ENCODE measurements around the gene CBR3.
"Not testable (repeated sequence)": the region's sequence is repeated elsewhere in the genome, so short reads cannot be mapped to it uniquely, and the experiment has no call there.

Gene CBR3

DNA sequence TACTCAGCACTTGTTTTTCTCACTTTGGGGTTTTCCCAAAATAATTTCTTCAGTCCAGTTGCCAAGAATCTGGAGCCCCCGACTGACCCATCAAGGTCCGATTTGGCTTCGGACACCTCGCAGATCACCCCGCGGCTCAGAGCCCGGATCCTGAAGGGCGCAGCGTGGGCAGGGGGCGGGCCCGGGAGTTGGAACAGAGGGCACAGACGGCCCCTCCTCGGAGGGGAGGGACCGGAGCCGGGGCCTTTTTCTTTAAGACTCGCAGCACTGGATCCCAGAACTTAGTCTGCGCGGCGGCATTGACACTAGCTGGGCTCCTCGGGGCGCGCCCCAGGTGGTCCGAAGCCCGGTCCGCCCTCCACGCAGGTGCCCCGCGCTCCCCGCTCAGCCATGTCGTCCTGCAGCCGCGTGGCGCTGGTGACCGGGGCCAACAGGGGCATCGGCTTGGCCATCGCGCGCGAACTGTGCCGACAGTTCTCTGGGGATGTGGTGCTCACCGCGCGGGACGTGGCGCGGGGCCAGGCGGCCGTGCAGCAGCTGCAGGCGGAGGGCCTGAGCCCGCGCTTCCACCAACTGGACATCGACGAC is at the start of gene CBR3:
CBR3 (plus strand) TSS at position 277 of the 588 bp plus-strand sequence; CDS start at position 391, 114 bp downstream.
- DNase-seq: peak in 8 of 14 donors; percentile 22 to 68 (median 36)

DNA sequence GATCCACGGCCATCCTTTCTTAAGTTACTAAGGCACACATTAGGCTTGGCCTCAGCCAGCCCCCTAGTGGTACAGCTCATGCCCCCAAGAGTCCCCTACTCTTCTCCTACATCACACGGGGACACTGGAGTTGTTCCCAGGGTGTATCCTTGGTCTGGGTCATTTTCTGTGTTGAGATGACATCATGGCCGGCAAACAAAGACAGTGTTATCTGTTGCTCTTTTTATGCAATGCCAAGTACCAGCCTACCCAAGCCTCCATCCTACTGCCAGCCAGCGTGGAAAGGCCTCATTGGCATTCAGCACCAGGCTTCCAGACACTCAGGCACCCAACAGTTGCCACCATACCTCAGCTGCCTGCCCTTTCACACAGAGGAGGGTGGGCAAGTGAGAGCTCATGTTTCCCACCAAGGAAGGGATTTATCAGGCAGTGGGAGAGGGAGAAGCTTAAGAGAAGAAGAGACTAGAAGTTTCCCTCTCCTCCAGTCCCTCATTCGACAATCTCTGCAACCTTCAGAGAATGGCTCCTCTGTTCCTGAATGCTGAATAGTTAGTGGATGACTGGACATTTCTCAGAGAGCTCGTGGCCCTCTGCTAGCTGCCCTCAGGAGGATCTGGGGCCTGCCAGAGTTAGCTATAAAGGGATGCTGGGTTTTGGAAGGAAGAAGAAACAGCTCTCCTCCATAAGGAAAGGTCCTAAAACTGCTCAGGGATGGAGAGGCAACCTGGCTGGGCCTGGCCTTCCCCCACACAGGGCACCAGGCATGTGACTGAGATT is 47.3 kb upstream of the CBR3 start:
- peak in 13 of 14 donors; percentile 10 to 88 (median 81) for DNase-seq

DNA sequence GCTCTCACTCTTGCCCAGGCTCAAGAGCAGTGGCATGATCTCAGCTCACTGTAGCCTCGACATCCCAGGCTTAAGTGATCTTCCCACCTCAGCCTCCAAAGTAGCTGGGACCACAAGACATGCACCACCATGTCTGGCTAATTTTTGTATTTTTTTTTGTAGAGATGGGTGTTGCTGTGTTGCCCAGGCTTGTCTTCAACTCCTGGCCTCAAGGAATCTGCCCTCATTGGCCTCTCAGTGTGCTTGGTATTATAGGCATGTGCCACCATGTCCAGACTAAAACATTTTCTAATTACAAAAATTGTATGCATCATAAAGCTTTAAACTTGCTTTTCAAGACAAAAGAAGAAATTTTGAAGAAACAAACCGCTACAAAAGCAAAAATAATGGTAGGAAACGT is 44.9 kb upstream of the CBR3 start:
- no peak for DNase-seq

DNA sequence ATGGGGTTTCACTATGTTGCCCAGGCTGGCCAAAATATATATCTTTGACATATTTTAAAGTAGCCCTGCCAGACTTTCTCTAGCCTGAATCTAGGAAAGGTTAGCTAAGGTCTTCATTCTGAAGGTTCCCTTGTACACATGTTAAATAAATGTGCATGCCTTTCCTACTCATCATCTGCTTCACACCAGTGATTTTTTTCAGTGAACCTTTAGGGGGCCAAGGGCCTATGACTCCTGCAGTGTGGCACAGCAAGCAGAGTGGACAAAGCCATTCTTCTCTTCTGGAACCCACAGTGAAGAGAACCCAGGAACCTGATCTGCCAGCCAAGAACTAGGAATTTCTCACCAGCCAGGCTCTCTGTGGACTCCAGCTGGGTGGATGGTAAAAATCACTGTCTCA is 42.2 kb upstream of the CBR3 start:
- no peak for DNase-seq

DNA sequence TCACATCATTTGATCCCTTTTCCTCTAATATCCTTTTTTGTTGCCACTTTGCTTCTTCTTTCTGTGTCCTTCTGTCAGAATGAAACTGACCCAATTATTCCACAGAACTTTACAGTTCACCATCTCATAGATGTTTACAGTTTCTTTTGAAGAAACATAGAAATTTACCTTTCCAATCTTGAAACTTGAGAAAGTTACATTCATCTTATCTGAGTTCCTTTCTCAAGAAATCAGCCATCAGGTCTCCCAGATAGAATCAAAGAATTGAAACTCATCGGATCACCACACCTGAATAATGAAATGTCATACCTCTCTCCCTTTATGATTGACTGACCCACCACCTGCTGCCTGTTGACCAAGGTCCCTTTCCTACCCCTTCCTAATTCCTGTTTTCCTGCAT is 41.4 kb upstream of the CBR3 start:
- no peak for DNase-seq

DNA sequence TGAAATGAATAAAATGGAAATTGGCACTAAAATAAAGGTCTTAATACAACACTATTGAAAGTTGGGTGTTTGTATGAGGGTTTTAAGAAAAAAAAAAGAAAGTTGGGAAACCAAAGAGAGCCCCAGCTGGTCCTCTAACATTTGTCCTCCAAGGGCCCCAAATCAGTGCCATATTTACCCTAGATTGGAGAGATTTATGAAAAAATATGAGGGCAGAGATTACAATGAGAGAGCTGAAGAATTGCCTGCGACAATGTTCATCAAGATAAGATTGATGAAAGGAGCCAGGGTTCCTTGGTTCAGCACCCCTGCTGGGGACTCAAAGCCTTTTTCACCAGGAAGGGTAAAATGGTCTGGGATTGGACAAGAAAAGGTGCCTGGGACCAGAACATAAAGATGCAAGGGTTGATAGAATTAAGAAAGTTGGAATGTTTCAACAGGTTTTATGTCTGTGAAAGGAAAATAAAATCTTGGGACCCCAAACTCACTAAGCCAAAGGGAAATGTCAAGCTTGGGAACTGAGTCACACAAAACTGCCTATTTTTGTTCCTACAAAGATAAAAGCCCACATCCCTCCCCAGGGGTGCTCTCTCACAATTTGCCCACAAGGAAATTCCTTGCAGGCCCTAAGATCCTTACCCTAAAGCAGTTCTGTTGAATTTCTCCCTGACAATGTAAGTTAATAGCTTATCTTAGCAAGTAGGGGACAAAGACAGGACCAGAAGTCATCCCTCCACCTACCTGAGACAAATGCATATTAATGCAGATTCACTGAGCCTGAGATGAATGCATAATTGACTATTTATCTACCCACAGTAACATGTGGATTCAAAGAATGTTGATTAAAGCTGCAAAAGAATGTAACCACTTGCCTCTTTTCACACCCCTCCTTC is 38.2 kb upstream of the CBR3 start:
- no peak for DNase-seq

DNA sequence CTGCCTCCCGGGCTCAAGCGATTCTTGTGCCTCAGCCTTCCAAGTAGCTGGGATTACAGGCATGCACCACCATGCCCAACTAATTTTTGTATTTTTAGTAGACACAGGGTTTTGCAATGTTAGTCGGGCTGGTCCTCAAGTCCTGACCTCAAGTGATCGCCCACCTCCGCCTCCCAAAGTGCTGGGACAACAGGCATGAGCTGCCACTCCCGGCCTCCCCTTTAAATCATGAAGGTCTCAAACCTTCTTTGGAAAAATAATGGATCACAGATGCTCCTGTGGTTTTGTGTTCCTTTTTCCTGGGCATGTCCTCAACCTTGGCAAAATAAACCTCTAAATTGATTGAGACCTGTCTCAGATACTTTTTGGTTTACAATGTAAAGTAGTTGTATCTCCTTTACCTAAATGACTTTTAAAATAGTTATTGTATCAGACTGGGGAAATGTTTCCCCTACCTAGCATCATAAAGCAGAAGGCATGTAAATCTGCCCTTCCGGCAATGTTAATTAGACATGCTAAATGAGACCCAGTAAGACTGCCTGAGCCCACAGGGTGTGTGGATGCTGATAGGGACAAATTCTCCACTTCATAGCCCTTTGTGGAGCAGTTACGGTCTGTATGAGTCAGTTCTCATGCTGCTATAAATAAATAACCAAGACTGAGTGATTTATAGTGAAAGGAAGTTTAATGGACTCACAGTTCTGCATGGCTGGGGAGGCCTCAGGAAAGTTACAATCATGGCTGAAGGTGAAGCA is 37.3 kb upstream of the CBR3 start:
- no peak for DNase-seq

DNA sequence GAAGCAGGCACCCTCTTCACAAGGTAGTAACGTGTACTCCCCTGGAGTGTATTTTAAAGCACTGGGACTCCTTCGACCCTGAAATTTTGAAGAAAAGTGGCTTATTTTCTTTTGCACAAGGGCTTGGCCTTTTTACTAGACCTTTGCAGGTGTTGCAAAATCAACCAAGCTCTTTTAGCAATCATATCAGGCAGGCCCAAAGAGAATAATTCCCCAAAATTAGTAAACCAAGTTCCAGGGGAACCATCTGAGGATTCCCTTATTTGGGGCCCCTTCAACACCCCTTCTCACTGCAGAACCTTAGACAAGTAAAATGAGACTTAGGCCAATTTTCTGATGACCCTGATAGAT is 36.7 kb upstream of the CBR3 start:
- DNase-seq: no peak

DNA sequence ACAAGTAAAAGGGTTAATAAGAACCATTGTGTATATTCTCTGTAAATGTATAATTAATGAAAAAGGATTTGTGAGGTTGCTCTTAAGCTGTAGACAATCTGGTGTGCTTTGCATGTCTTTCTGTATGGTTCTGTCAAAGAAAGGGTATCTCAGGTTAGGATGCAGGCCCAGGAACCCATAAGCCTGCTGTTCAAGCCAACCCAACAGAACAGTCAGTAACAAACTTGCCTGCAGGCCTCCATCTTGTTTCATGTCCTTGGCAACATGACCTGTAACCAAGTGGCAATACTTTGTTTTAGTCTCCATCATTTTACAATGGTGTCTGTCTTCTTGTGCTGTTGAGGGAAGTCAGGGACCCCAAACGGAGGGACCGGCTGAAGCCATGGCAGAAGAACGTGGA is 35.9 kb upstream of the CBR3 start:
- DNase-seq: no peak

DNA sequence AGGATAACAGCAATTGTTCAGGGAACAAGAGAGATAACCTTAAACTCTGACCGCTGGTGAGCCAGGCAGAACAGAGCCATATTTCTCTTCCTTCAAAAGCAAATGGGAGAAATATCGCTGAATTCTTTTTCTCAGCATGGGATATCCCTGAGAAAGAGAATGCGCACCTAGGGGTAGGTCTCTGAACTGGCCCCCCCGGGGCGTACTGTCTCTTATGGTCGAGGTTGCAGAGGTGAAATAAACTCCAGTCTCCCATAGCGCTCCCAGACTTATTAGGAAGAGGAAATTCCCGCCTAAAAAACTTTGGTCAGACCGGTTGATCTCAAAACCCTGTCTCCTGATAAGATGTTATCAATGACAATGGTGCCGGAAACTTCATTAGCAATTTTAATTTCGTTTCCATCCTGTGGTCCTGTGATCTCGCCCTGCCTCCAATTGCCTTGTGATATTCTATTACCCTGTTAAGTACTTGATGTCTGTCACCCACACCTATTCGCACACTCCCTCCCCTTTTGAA is 35.1 kb upstream of the CBR3 start:
- not testable (repeated sequence) for DNase-seq

DNA sequence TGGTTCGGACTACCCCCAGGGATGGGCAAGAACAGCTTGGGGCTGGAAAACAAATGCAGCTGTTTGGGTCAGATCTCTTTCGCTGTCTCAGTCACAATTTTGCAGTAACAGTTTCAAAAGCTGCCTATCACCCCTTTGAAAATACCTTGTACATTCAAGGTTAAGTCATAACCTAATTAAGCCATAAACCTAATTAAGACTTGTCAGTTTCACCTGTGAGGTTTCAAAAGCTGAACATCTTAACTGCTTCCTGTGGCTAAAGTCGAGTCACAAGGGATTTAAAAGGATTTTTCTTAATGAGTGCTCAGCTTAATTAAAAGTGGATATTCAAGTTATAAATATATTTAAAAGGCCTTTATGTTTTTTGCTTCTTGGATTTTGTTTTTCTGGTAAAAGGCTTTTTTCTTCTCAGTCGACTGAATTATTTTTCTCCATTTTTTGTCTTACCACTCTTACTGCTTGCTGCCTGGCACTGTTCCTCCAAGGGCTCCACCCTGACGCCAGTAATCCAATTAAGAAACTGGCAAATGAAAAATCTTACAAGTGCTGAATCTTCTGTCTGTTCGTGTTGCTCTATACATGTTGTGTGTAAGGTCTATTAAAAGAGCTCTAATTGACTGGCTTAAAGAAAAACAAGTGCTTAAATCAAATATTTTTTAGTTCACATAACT is 33.8 kb upstream of the CBR3 start:
- DNase-seq: no peak

DNA sequence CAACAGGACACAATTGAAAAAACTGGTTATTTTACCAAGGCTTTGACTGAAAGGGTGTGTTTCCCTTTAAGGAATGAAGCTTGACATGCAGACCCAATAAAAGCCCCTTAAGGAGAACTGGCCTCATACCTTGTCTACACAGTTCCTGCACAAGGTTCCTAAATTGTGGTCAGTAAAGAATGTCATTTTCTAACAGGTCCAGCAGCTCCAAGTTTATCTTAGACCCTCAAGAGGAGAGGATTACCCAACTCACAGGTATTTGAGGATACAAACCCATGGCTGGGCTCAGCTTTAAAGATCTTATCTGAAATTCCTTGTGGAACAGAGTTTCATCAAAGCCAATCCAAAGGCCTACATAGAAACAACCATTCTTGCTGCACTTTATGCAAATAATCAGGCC is 31.4 kb upstream of the CBR3 start:
- DNase-seq: no peak

DNA sequence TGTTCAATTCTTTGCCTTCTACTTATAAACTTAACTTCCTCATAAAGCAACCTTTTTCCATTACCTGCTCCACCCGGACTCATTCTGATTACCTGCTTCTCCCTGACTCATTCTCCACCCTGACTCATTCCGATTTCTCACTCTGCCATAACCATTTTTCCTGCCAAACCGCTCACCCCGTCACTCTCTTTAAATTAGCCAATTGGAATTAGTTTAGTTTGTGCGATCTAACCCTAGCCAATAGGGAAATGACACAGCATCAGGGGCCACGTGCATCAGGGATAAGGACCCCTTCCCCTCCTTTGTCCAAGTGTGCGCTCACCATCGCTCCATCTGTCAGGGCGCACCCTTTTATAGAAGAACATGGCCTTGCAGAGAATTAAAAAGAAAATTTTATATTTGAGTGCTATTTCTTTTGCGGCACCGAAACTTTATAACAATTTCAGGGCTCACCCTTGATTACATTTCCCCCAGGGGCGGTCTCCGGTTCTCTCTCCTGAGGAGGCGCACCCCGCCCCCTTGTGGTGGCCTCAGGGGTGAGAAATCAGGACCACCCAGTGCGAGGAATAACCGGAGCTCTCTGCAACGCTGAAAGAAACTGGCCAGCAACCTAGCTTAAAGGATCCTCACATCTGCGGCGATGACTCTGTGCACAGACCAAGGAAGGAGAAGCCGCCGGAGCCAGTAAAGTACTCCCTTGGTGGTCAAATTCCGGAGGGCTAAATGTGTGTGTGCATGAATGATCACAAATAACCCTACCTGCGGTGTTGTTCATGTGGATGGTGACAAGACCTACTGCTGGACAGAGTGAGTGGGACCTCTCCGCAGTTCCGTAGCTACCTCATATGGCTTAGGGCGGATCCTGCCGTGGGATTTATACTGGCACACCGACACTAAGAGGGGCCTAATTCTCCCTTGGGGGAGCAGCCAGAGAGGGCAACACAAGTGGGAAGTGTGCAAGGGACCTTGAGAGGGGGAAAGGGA is 30.3 kb upstream of the CBR3 start:
- peak in 11 of 14 donors; percentile 36 to 85 (median 76) for DNase-seq

DNA sequence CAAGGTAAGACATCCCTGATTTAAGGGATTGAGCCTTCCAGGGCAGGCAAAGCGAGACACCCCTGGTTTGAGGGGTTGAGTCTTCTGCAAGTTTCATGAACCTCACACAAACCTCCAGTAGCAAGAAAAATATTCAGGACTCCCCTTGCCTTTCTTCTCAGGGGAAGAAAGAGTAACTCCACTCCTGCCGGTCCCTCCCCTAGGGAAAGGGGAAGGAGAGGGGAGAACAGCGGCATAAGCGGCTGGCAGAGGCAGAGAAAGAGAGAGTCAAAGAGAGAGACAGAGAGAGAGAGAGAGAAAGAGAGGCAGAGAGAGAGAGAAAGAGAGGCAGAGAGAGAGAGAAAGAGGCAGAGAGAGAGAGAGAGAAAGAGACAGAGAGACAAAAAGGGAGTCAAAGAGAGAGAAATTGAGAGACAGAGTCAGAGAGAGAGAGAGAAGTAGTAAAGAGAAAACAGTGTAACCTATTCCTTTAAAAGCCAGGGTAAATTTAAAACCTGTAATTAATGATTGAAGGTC is 29.5 kb upstream of the CBR3 start:
- peak in 3 of 14 donors; percentile 44 to 64 (median 46) for DNase-seq

DNA sequence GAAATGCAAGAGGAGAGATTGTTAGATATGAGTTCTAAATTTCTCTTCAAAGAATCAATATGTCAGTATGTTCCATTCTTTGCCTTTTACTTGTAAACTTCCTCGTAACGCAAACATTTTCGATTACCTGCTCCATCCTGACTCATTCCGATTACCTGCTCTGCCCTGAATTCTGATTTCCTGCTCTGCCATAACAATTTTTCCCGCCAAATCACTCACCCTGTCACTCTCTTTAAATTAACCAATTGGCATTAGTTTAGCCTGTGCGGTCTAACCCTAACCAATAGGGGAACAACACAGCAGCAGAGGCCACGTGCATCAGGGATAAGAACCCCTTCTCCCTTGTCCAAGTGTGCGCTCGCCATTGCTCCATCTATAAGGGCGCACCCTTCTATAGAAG is 25.0 kb upstream of the CBR3 start:
- DNase-seq: no peak

DNA sequence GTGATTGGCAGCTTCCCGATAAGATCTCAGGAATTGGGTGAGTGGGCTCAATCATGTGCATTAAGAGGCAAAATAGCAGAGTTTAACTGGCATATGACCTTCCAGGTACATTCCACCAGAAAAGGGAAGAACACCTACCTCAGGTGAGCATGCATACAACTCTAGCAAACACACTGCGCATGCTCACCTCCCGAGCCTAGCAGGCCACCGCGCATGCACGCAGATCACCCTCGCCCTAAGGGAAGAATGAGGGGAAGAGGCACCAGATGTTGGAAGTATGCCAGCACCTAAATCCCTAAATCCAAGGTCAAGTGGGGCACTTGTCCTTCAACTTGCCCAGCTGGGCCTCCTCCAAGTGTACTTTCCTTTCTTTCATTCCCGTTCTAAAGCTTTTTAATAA is 23.6 kb upstream of the CBR3 start:
- no peak for DNase-seq

DNA sequence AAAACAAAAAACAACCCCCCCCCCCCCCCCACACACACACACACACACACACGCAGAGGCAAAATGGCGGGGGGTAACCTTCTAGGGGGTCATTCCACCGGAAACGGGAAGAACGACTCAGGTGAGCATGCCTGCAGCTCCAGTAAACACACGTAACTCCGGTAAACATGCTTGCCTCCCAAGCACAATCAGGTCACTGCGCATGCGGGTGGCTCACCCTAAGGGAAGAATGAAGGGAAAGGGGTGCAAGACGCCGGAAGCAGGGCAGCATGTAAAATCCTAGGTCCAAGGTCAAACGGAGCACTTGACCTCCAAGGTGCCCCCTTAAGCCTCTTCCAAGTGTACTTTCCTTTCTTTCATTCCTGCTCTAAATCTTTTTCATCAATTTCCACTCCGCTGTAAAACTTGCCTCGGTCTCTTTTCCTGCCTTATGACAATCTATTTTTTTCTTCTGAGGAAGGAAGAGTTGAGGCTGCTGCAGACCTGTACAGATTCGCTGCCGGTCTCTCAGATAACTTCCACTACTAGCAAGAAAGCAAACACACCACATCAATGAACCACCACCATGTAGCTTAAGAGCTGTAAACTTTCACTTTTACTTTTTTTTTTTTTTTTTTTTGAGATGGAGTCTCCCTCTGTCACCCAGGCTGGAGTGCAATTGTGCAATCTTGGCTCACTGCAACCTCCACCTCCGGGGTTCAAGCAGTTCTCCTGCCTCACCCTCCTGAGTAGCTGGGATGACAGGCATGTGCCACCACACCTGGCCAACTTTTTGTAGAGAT is 21.0 kb upstream of the CBR3 start:
- no peak for DNase-seq

DNA sequence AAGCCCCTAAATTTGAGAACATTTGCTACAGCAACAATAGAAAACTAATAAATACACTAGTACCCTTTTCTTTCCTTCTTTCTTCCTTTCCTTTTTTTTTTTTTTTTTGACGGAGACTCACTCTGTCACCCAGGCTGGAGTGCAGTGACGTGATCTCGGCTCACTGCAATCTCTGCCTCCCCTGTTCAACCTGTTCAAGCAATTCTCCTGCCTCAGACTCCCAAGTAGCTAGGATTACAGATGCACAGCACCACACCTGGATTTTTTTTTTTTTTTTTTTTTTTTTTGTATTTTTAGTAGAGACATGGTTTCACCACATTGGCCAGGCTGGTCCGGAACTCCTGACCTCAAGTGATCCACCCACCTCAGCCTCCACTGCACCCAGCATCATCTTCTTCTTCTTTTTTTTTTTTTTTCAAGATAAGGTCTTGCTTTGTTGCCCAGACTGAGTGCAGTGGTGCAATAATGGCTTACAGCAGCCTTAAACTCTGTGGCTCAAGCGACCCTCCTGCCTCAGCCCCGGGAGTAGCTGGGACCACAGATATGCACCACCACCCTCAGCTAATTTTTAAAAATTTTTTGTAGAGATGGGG is 19.6 kb upstream of the CBR3 start:
- no peak for DNase-seq

DNA sequence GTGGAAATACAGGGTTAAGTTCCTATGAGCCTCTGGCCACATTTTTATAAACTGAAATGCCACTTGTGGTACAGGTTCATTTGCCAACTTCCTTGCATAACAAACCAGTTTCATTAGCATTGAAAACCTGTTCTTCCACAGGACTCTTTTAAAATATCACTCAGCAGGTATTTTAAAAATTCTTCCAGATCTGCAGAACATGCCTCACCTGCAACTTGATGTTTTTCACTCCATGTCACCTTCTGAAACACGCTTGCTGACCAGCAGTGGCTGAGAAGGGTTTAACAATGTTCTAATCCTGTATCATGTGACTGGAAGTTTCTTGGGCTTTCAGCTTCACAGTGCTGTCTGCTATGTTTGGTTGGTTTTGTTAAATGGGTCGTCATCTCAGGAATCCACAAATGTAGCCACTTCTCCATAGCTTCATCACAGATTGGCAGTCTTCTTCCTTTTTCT is 17.6 kb upstream of the CBR3 start:
- no peak for DNase-seq

Measured in C1 segment of cervical spinal cord (tissue), 14 donors.